Measurements from ENCODE around the gene SYNGR4. TPM values are rescaled to one million over a fixed set of nuclear protein-coding genes. Genes with fewer than 3 reads are reported as not detected.

Gene SYNGR4
- total and polyA plus RNA-seq, 11 donors: not detected

DNA sequence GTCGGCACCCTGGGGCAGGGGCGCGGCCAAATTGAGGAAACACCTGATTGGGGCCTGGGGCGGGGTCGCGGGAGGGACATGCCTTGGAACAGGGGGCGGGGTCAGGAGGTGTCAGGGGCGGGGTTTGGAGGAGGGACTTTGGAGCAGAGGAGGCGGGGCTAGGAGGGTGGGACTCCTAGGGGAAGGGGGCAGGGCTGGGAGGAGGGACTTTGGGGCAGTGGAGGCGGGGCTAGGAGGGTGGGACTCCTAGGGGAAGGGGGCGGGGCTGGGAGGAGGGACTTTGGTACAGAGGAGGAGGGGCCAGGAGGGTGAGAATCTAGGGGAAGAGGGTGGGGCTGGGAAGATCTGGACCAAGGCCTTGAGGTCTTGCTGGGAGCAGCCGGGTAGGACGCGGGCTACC is 51.2 kb downstream of the SYNGR4 start:
- no peak overlapping the region for H3K27ac ChIP-seq
- 22 to 39% (median 30%) methylated on average over 14 of the region's 14 CpGs for WGBS, 4 donors
- no peaks in the 10 kb centered on the region for H3K36me3 ChIP-seq
- peak overlapping the region in 9 of 12 donors; percentile 20 to 48 (median 25) for H3K4me3 ChIP-seq
- no peaks in the 10 kb centered on the region for H3K9me3 ChIP-seq
- ATAC-seq (peak; percentile 72 to 90 (median 90)), DNase-seq (peak; percentile 68 to 88 (median 83))
- peaks cover 0 to 20% (median 0%) of the 10 kb centered on the region in 12 donors for H3K4me1 ChIP-seq
- no peak for TF ChIP-seq POLR2A (IDR thresholded peaks at IDR 0.05)
- TF ChIP-seq, protein P1, sequence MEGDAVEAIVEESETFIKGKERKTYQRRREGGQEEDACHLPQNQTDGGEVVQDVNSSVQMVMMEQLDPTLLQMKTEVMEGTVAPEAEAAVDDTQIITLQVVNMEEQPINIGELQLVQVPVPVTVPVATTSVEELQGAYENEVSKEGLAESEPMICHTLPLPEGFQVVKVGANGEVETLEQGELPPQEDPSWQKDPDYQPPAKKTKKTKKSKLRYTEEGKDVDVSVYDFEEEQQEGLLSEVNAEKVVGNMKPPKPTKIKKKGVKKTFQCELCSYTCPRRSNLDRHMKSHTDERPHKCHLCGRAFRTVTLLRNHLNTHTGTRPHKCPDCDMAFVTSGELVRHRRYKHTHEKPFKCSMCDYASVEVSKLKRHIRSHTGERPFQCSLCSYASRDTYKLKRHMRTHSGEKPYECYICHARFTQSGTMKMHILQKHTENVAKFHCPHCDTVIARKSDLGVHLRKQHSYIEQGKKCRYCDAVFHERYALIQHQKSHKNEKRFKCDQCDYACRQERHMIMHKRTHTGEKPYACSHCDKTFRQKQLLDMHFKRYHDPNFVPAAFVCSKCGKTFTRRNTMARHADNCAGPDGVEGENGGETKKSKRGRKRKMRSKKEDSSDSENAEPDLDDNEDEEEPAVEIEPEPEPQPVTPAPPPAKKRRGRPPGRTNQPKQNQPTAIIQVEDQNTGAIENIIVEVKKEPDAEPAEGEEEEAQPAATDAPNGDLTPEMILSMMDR (IDR thresholded peaks at IDR 0.05): no peak
- intact Hi-C loops (cut with DNase I): no loop called here
- H3K27me3 ChIP-seq: peaks cover 0 to 21% (median 0%) of the 10 kb centered on the region in 9 donors

DNA sequence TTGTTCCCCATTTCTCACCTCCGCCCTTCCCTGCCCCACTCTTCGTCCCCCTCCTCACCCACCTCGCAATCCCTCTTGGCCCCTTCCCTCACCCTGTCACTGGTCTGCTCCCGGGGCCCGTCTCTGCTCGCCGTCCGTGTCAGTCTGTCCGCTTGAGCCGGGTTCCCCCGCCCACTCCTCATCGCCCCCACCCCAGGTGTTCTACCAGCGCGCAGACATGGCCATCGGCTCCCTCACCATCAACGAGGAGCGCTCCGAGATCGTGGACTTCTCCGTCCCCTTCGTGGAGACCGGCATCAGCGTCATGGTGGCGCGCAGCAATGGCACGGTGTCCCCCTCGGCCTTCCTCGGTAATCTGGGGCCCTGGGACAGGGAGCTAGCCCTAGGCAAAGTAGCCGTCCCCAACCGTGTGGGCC is 51.6 kb downstream of the SYNGR4 start:
- H3K4me3 ChIP-seq: peak overlapping the region in 9 of 12 donors; percentile 18 to 33 (median 25)
- TF ChIP-seq, protein P1 (IDR thresholded peaks at IDR 0.05): no peak
- no peak for TF ChIP-seq POLR2A (IDR thresholded peaks at IDR 0.05)
- H3K9me3 ChIP-seq: no peaks in the 10 kb centered on the region
- no peaks in the 10 kb centered on the region for H3K36me3 ChIP-seq
- DNase-seq: peak in 1 of 5 donors; percentile 72
- intact Hi-C loops (cut with DNase I): no loop called here
- ATAC-seq: no peak
- peaks cover 0 to 21% (median 0%) of the 10 kb centered on the region in 9 donors for H3K27me3 ChIP-seq
- WGBS, 4 donors: 31 to 62% (median 40%) methylated on average over 26 to 30 of the region's 30 CpGs
- no peak overlapping the region for H3K27ac ChIP-seq
- H3K4me1 ChIP-seq: peaks cover 0 to 20% (median 0%) of the 10 kb centered on the region in 12 donors

DNA sequence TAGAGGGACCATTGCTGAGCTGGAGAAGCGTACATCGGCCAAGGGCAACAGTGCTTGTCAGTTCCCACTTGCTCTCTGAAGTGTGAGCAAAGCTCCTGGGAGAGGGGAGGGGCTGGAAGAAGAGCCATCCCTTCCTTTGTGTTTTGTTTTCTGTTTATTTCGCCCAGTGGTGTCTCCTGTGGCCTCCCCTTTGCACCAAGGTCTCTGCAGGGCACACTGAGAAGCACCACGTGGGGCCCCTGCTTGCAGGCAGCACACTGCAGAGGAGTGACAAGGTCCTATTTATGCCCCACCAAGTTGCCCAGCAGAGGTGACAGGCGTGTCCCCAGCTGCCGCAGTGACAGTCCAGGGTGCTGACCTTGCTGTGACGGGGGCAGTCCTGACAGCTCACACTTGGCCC is 53.3 kb downstream of the SYNGR4 start:
- DNase-seq (peak in 1 of 5 donors; percentile 61), ATAC-seq (peak; percentile 33 to 67 (median 56))
- Histone ChIP-seq H3K27me3 (peaks cover 0 to 21% (median 0%) of the 10 kb centered on the region in 9 donors), H3K9me3 (no peaks in the 10 kb centered on the region), H3K36me3 (no peaks in the 10 kb centered on the region), H3K4me1 (peaks cover 0 to 20% (median 0%) of the 10 kb centered on the region in 12 donors), H3K27ac (peak overlapping the region in 1 of 12 donors; percentile 32), H3K4me3 (no peak overlapping the region)
- TF ChIP-seq, protein P1 (IDR thresholded peaks at IDR 0.05): no peak
- TF ChIP-seq POLR2A (IDR thresholded peaks at IDR 0.05): no peak
- intact Hi-C loops (cut with DNase I): no loop called here
- 57 to 83% (median 58%) methylated on average over 4 to 7 of the region's 7 CpGs for WGBS, 4 donors

DNA sequence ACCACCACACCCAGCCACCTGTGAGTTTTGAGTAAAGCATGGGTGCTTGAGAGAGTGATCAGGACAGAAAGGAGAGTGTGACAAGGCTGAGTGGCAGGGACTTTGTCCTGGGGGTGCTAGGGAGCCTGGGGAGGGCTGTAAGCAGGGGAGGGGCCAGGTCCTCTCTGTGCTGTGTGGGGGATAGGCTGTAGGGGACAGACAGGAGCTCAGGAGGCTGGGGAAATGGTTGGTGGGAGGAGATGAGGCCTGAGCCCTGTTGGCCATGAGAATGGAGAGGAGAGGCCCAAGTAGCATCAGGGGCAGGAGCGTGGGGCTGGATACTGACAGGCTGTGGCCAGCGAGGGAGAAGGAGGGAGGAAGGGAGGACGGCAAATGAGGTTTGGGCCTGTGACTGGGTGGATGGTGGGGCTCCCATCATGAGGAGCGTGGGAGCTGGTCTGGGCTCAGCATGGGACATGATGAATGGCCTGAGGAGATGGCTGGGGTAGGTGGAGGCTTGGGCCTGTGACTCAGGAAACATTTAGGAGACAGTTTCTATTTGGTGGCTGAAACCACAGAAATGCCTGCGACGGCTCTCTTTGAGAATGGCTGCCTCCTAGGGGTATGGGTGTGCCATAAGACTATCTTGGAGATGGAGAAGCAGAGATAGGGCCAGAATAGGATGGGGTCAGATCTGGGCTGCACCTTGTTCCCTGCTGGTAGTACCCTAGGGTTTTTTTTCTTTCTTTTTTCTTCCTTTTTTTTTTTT is 54.3 kb downstream of the SYNGR4 start:
- Histone ChIP-seq H3K4me1 (peaks cover 0 to 20% (median 0%) of the 10 kb centered on the region in 12 donors), H3K4me3 (no peak overlapping the region), H3K9me3 (no peaks in the 10 kb centered on the region), H3K27ac (no peak overlapping the region), H3K27me3 (peaks cover 0 to 21% (median 0%) of the 10 kb centered on the region in 9 donors), H3K36me3 (no peaks in the 10 kb centered on the region)
- TF ChIP-seq, protein P1 (IDR thresholded peaks at IDR 0.05): no peak
- TF ChIP-seq POLR2A (IDR thresholded peaks at IDR 0.05): no peak
- intact Hi-C loops (cut with DNase I): no loop called here
- DNase-seq: no peak
- no peak for ATAC-seq
- WGBS, 4 donors: 85 to 90% (median 87%) methylated on average over 6 of the region's 6 CpGs

Data from heart left ventricle (tissue), 16 donors.